ENCODE measurements around the gene NIP7. TPM values are rescaled to one million over a fixed set of nuclear protein-coding genes. Genes with fewer than 3 reads are reported as not detected.

The NIP7 gene
- total RNA-seq, 1 experiment from 2014 or later: 72.8 TPM

DNA sequence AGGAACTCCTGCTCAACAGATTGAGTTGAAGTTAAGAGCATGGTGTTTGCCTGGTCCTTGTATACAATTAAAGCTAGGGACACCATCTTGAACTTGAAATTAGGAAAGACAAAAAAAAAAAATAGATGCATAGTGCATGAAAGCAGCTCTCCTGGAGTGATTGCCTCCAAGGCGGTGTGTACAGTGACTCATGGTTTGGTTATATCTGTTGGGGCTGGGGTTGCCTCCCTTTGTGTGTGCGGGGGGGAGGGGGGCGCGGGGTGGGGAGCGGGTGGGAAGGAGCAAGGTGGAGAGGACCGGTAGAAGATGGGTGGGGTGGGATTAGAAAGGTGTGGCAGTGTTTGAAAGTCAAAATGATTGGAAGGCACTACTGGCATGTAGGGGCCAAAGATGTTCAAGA lies 8.7 kb downstream of the NIP7 start:
- Histone ChIP-seq H2BK20ac (ENCODE audit: low read depth, low read length, poor library complexity, severe bottlenecking) (no peak overlapping the region), H3K27me3 (ENCODE audit: insufficient read depth, low read length) (no peaks in the 10 kb centered on the region)
- DNase-seq: no peak

More for the DNA sequence above, 8.7 kb downstream of the NIP7 start:
- TF ChIP-seq, protein P1, sequence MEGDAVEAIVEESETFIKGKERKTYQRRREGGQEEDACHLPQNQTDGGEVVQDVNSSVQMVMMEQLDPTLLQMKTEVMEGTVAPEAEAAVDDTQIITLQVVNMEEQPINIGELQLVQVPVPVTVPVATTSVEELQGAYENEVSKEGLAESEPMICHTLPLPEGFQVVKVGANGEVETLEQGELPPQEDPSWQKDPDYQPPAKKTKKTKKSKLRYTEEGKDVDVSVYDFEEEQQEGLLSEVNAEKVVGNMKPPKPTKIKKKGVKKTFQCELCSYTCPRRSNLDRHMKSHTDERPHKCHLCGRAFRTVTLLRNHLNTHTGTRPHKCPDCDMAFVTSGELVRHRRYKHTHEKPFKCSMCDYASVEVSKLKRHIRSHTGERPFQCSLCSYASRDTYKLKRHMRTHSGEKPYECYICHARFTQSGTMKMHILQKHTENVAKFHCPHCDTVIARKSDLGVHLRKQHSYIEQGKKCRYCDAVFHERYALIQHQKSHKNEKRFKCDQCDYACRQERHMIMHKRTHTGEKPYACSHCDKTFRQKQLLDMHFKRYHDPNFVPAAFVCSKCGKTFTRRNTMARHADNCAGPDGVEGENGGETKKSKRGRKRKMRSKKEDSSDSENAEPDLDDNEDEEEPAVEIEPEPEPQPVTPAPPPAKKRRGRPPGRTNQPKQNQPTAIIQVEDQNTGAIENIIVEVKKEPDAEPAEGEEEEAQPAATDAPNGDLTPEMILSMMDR (conservative IDR thresholded peaks at IDR 0.05): no peak
- H3K18ac ChIP-seq (ENCODE audit: insufficient read length, low read depth, low read length): no peak overlapping the region
- no peak overlapping the region for H2AK5ac ChIP-seq (ENCODE audit: insufficient read length, low read length)
- H3K14ac ChIP-seq (ENCODE audit: insufficient read depth, low read length): no peak overlapping the region
- H4K20me1 ChIP-seq (ENCODE audit: control insufficient read depth, insufficient read depth, insufficient read length): no peaks in the 10 kb centered on the region
- Mint-ChIP-seq H3K36me3 (ENCODE audit: insufficient read depth in 1 of 3, low read depth in 3 of 3) (peaks cover 4 to 18% (median 8%) of the 10 kb centered on the region in 3 experiments), H3K27me3 (ENCODE audit: low read depth) (no peaks in the 10 kb centered on the region), H3K4me3 (no peak overlapping the region), H3K9me3 (no peaks in the 10 kb centered on the region), H3K27ac (no peak overlapping the region; a peak in 1 of 7 replicates), H3K4me1 (no peaks in the 10 kb centered on the region)
- no peak overlapping the region for H4K8ac ChIP-seq (replicated peaks; ENCODE audit: insufficient read length, low read depth, low read length)
- H2BK15ac ChIP-seq (ENCODE audit: low read depth, low read length): no peak overlapping the region
- no peak overlapping the region for H4K91ac ChIP-seq (ENCODE audit: insufficient read length, low read depth, low read length)
- no peaks in the 10 kb centered on the region for H3K79me2 ChIP-seq (ENCODE audit: insufficient read depth, low read length)
- no peak overlapping the region for H3K56ac ChIP-seq (ENCODE audit: insufficient read length, low read depth, low read length)
- H2BK5ac ChIP-seq (ENCODE audit: insufficient read length, low read length): no peak overlapping the region
- WGBS (ENCODE audit: extremely low coverage, insufficient read length, low lambda C conversion rate): no CpG with 5 or more reads among the region's 6 CpGs
- no peak overlapping the region for H4K5ac ChIP-seq (ENCODE audit: insufficient read length, low read depth, low read length)
- no peaks in the 10 kb centered on the region for H3K23me2 ChIP-seq (ENCODE audit: insufficient read length, low read depth, low read length, poor library complexity, severe bottlenecking)
- H3K4me2 ChIP-seq (ENCODE audit: insufficient read depth, insufficient read length, low read length): no peak overlapping the region
- H3K4me1 ChIP-seq (ENCODE audit: insufficient read depth, low read length): no peaks in the 10 kb centered on the region
- H3K4ac ChIP-seq (ENCODE audit: low read depth, low read length): no peak overlapping the region
- H3K79me1 ChIP-seq (ENCODE audit: insufficient read depth, low read depth, low read length, poor library complexity, severe bottlenecking): no peaks in the 10 kb centered on the region
- H2AFZ ChIP-seq (ENCODE audit: low read length): no peak overlapping the region
- H3K9ac ChIP-seq (ENCODE audit: extremely low read depth, insufficient read length, low read length): no peak overlapping the region
- H3K23ac ChIP-seq (ENCODE audit: insufficient read length, low read depth, low read length): no peak overlapping the region
- no peak overlapping the region for H3K27ac ChIP-seq (ENCODE audit: insufficient read length, low read depth, low read length)
- no peaks in the 10 kb centered on the region for H3K9me3 ChIP-seq (ENCODE audit: control insufficient read depth, low read depth, low read length)
- H3T11ph ChIP-seq (ENCODE audit: low read length): no peak overlapping the region
- H2BK12ac ChIP-seq (ENCODE audit: insufficient read length, low read depth, low read length): no peak overlapping the region
- H2BK120ac ChIP-seq (ENCODE audit: low read depth, low read length, poor library complexity, severe bottlenecking): no peak overlapping the region

Data from H9 (cell line).